IPS-18c (cell line): ENCODE data around the gene HCRTR1.

Experiments
- H3K4me3 ChIP-seq: 2 replicates; pipeline ENCODE4 v1.7.0; 2013; ENCODE audit warnings: low read depth, mild to moderate bottlenecking, low read length, moderate library complexity; ENCODE audit not compliant: insufficient read depth
- H3K9me3 ChIP-seq: one replicate; pipeline ENCODE4 v1.6.1; 2013; ENCODE audit warnings: mild to moderate bottlenecking, low read length, moderate library complexity; ENCODE audit not compliant: control insufficient read depth, insufficient read depth

Gene HCRTR1

GRCh38 chr1:31618916-31619846 is 1.7 kb downstream of the HCRTR1 start:
- Histone ChIP-seq H3K4me3 (no peak overlapping the region), H3K9me3 (no peaks in the 10 kb centered on the region)

- H3K9me3 ChIP-seq: no peaks in the 10 kb centered on the region
- no peak overlapping the region for H3K4me3 ChIP-seq
Observed at GRCh38 chr1:31620631-31621497, 3.4 kb downstream of the HCRTR1 start.

GRCh38 chr1:31621498-31621820 is 4.0 kb downstream of the HCRTR1 start:
- H3K4me3 ChIP-seq: no peak overlapping the region
- H3K9me3 ChIP-seq: no peaks in the 10 kb centered on the region

- H3K4me3 ChIP-seq: no peak overlapping the region
- H3K9me3 ChIP-seq: no peaks in the 10 kb centered on the region
Observed at GRCh38 chr1:31621847-31622730, 4.6 kb downstream of the HCRTR1 start.

- Histone ChIP-seq H3K4me3 (no peak overlapping the region), H3K9me3 (peaks cover 2% of the 10 kb centered on the region)
Observed at GRCh38 chr1:31623365-31623764, 5.9 kb downstream of the HCRTR1 start.

- no peak overlapping the region for H3K4me3 ChIP-seq
- peaks cover 2% of the 10 kb centered on the region for H3K9me3 ChIP-seq
Observed at GRCh38 chr1:31624309-31624708, 6.8 kb downstream of the HCRTR1 start.

- H3K4me3 ChIP-seq: no peak overlapping the region
- H3K9me3 ChIP-seq: peaks cover 2% of the 10 kb centered on the region
Observed at GRCh38 chr1:31624731-31625514, 7.4 kb downstream of the HCRTR1 start.

- Histone ChIP-seq H3K9me3 (peaks cover 2% of the 10 kb centered on the region), H3K4me3 (no peak overlapping the region)
Observed at GRCh38 chr1:31625561-31626222, 8.2 kb downstream of the HCRTR1 start.

GRCh38 chr1:31626223-31627207 is 9.0 kb downstream of the HCRTR1 start:
- peaks cover 2% of the 10 kb centered on the region for H3K9me3 ChIP-seq
- H3K4me3 ChIP-seq: no peak overlapping the region

GRCh38 chr1:31627301-31627929 is 9.9 kb downstream of the HCRTR1 start:
- peaks cover 2% of the 10 kb centered on the region for H3K9me3 ChIP-seq
- no peak overlapping the region for H3K4me3 ChIP-seq

GRCh38 chr1:31627930-31628559 is 10.6 kb downstream of the HCRTR1 start:
- Histone ChIP-seq H3K9me3 (peaks cover 2% of the 10 kb centered on the region), H3K4me3 (no peak overlapping the region)

GRCh38 chr1:31628931-31629556 is 11.6 kb downstream of the HCRTR1 start:
- no peak overlapping the region for H3K4me3 ChIP-seq
- peaks cover 2% of the 10 kb centered on the region for H3K9me3 ChIP-seq

GRCh38 chr1:31632649-31633048 is 15.2 kb downstream of the HCRTR1 start:
- Histone ChIP-seq H3K4me3 (no peak overlapping the region), H3K9me3 (peaks cover 2% of the 10 kb centered on the region)

GRCh38 chr1:31633117-31633516 is 15.6 kb downstream of the HCRTR1 start:
- Histone ChIP-seq H3K9me3 (peaks cover under 1% of the 10 kb centered on the region), H3K4me3 (no peak overlapping the region)
